ENCODE data around the gene TMED9. TPM values are rescaled to one million over a fixed set of nuclear protein-coding genes. Genes with fewer than 3 reads are reported as not detected.

TMED9 gene
- total RNA-seq, 2 experiments from 2014 or later = 118 to 120 TPM

Other genes with a start within 250 kb of the TMED9 start
- 10 to 100 TPM; 79.9 to 87.5 TPM for gene LMAN2, start 240.5 kb upstream of the TMED9 start, total RNA-seq
- gene RGS14, start 234.3 kb upstream of the TMED9 start, total RNA-seq = 10 to 100 TPM; 50.4 to 52.5 TPM
- gene SLC34A1, start 207.8 kb upstream of the TMED9 start, total RNA-seq = under 1 TPM; 0.29 to 0.43 TPM
- gene PFN3, start 191.5 kb upstream of the TMED9 start, total RNA-seq = not detected
- gene F12, start 182.6 kb upstream of the TMED9 start, total RNA-seq = 1 to 10 TPM; 7.9 TPM
- 100 to 1,000 TPM; 133 to 137 TPM for gene GRK6, start 165.5 kb upstream of the TMED9 start, total RNA-seq
- gene PRR7, start 145.4 kb upstream of the TMED9 start, total RNA-seq = 10 to 100 TPM; 32.6 to 36.4 TPM
- 100 to 1,000 TPM; 101 to 105 TPM for gene DBN1, start 118.6 kb upstream of the TMED9 start, total RNA-seq
- 10 to 100 TPM; 68.4 to 73.0 TPM for gene PDLIM7, start 94.6 kb upstream of the TMED9 start, total RNA-seq
- gene DOK3, start 82.4 kb upstream of the TMED9 start, total RNA-seq = 1 to 10 TPM; 7.4 to 8.0 TPM
- 100 to 1,000 TPM; 226 to 228 TPM for gene DDX41, start 75.2 kb upstream of the TMED9 start, total RNA-seq
- 10 to 100 TPM; 71.4 to 76.7 TPM for gene FAM193B, start 37.6 kb upstream of the TMED9 start, total RNA-seq
- gene B4GALT7, start 7.9 kb downstream of the TMED9 start, total RNA-seq = 10 to 100 TPM; 19.3 to 21.9 TPM
- gene FAM153A, start 190.7 kb downstream of the TMED9 start, total RNA-seq = 10 to 100 TPM; 56.9 to 65.4 TPM